Activated T-helper 17 cell treated with anti-CD3 and anti-CD28 coated beads, Interleukin-2, amount 50 U/mL, for 72 hours (primary cell): ENCODE results near the gene CYP2C9. TPM values are rescaled to one million over a fixed set of nuclear protein-coding genes. Genes with fewer than 3 reads are reported as not detected.
"Not testable (repeated sequence)": the region's sequence is repeated elsewhere in the genome, so short reads cannot be mapped to it uniquely, and the experiment has no call there.

Experiments
- ATAC-seq: fragments of 150-1000 bp; cut with Tn5 transposase; replicated peaks from 2 replicates; pipeline ENCODE4 v1.10.0; 2021; ENCODE audit warnings: mild to moderate bottlenecking, moderate library complexity
- H3K27ac Mint-ChIP-seq: one replicate; pipeline ENCODE4 v1.8.0; 2022; ENCODE audit warnings: mixed read lengths
- H3K27me3 Mint-ChIP-seq: one replicate; pipeline ENCODE4 v1.8.0; 2022; ENCODE audit warnings: mixed read lengths
- H3K36me3 Mint-ChIP-seq: one replicate; pipeline ENCODE4 v1.8.0; 2022; ENCODE audit warnings: low read depth, mild to moderate bottlenecking, mixed read lengths
- H3K4me1 Mint-ChIP-seq: one replicate; pipeline ENCODE4 v1.8.0; 2022; ENCODE audit warnings: mixed read lengths
- H3K4me3 Mint-ChIP-seq: one replicate; pipeline ENCODE4 v1.8.0; 2022; ENCODE audit warnings: mild to moderate bottlenecking, mixed read lengths
- H3K9me3 Mint-ChIP-seq: one replicate; pipeline ENCODE4 v1.8.0; 2022; ENCODE audit warnings: mixed read lengths
- total RNA-seq, 2 donors: library from RNA; stranded (reverse); gene quantifications; one replicate each; pipeline ENCODE4 v1.2.3, GENCODE V29; 2022

CYP2C9 gene
- not detected for total RNA-seq

- peaks cover 2% of the 10 kb centered on the region for H3K9me3 Mint-ChIP-seq
- no peaks in the 10 kb centered on the region for H3K36me3 Mint-ChIP-seq
- no peak for ATAC-seq
- no peaks in the 10 kb centered on the region for H3K4me1 Mint-ChIP-seq
- H3K27me3 Mint-ChIP-seq = no peaks in the 10 kb centered on the region
- no peak within 1 kb of the TSS for H3K27ac Mint-ChIP-seq
- no peak within 1 kb of the TSS for H3K4me3 Mint-ChIP-seq
Observed at GRCh38 chr10:94938383-94938782, at the start of gene CYP2C9. Gene CYP2C9, plus strand, starts transcription at chr10:94938658. Its CDS starts 25 bp downstream, at chr10:94938683.

- ATAC-seq = no peak
- no peaks in the 10 kb centered on the region for H3K36me3 Mint-ChIP-seq
- H3K9me3 Mint-ChIP-seq = no peaks in the 10 kb centered on the region
- H3K4me1 Mint-ChIP-seq = no peaks in the 10 kb centered on the region
- no peak overlapping the region for H3K4me3 Mint-ChIP-seq
- H3K27ac Mint-ChIP-seq = no peak overlapping the region
- no peaks in the 10 kb centered on the region for H3K27me3 Mint-ChIP-seq
Observed at GRCh38 chr10:94889123-94889522, 49.3 kb upstream of the CYP2C9 start.

- no peak overlapping the region for H3K4me3 Mint-ChIP-seq
- no peaks in the 10 kb centered on the region for H3K4me1 Mint-ChIP-seq
- H3K27me3 Mint-ChIP-seq = no peaks in the 10 kb centered on the region
- no peaks in the 10 kb centered on the region for H3K36me3 Mint-ChIP-seq
- ATAC-seq = no peak
- peaks cover 5% of the 10 kb centered on the region for H3K9me3 Mint-ChIP-seq
- no peak overlapping the region for H3K27ac Mint-ChIP-seq
Observed at GRCh38 chr10:94890264-94891022, 48.0 kb upstream of the CYP2C9 start.

- ATAC-seq, H3K4me3 Mint-ChIP-seq, H3K27ac Mint-ChIP-seq, H3K27me3 Mint-ChIP-seq, H3K36me3 Mint-ChIP-seq, H3K4me1 Mint-ChIP-seq: not testable (repeated sequence)
- H3K9me3 Mint-ChIP-seq = peaks cover 11% of the 10 kb centered on the region
Observed at GRCh38 chr10:94898414-94898813, 40.0 kb upstream of the CYP2C9 start.

GRCh38 chr10:94902080-94902479 lies 36.4 kb upstream of the CYP2C9 start:
- Mint-ChIP-seq H3K4me3 (no peak overlapping the region), H3K9me3 (peaks cover 5% of the 10 kb centered on the region), H3K36me3 (no peaks in the 10 kb centered on the region), H3K4me1 (no peaks in the 10 kb centered on the region), H3K27ac (no peak overlapping the region), H3K27me3 (no peaks in the 10 kb centered on the region)
- ATAC-seq = no peak

- Mint-ChIP-seq H3K36me3 (no peaks in the 10 kb centered on the region), H3K9me3 (peaks cover 1% of the 10 kb centered on the region), H3K4me3 (no peak overlapping the region), H3K27me3 (no peaks in the 10 kb centered on the region), H3K27ac (no peak overlapping the region), H3K4me1 (no peaks in the 10 kb centered on the region)
- no peak for ATAC-seq
Observed at GRCh38 chr10:94902570-94902969, 35.9 kb upstream of the CYP2C9 start.

- H3K4me3 Mint-ChIP-seq, H3K9me3 Mint-ChIP-seq, H3K27ac Mint-ChIP-seq, H3K4me1 Mint-ChIP-seq, H3K27me3 Mint-ChIP-seq, ATAC-seq, H3K36me3 Mint-ChIP-seq: not testable (repeated sequence)
Observed at GRCh38 chr10:94904506-94905148, 33.8 kb upstream of the CYP2C9 start.

- Mint-ChIP-seq H3K36me3 (no peaks in the 10 kb centered on the region), H3K9me3 (peaks cover 3% of the 10 kb centered on the region), H3K27ac (no peak overlapping the region), H3K4me1 (no peaks in the 10 kb centered on the region), H3K27me3 (no peaks in the 10 kb centered on the region), H3K4me3 (no peak overlapping the region)
- ATAC-seq = no peak
Observed at GRCh38 chr10:94916423-94916822, 22.0 kb upstream of the CYP2C9 start.

GRCh38 chr10:94936721-94937120 lies 1.7 kb upstream of the CYP2C9 start:
- Mint-ChIP-seq H3K4me1 (no peaks in the 10 kb centered on the region), H3K4me3 (no peak overlapping the region), H3K36me3 (no peaks in the 10 kb centered on the region), H3K27me3 (no peaks in the 10 kb centered on the region), H3K27ac (no peak overlapping the region), H3K9me3 (no peaks in the 10 kb centered on the region)
- ATAC-seq = no peak

- not testable (repeated sequence) for ATAC-seq, H3K36me3 Mint-ChIP-seq, H3K27ac Mint-ChIP-seq, H3K4me1 Mint-ChIP-seq, H3K9me3 Mint-ChIP-seq, H3K27me3 Mint-ChIP-seq, H3K4me3 Mint-ChIP-seq
Observed at GRCh38 chr10:94943432-94944103, 5.1 kb downstream of the CYP2C9 start.

- not testable (repeated sequence) for H3K9me3 Mint-ChIP-seq, H3K4me1 Mint-ChIP-seq, H3K36me3 Mint-ChIP-seq, H3K4me3 Mint-ChIP-seq, ATAC-seq, H3K27me3 Mint-ChIP-seq, H3K27ac Mint-ChIP-seq
Observed at GRCh38 chr10:94946181-94946580, 7.7 kb downstream of the CYP2C9 start.

GRCh38 chr10:94963901-94964300 lies 25.4 kb downstream of the CYP2C9 start:
- H3K27ac Mint-ChIP-seq = no peak overlapping the region
- no peaks in the 10 kb centered on the region for H3K4me1 Mint-ChIP-seq
- no peaks in the 10 kb centered on the region for H3K36me3 Mint-ChIP-seq
- peaks cover 8% of the 10 kb centered on the region for H3K9me3 Mint-ChIP-seq
- no peak overlapping the region for H3K4me3 Mint-ChIP-seq
- peaks cover 3% of the 10 kb centered on the region for H3K27me3 Mint-ChIP-seq
- ATAC-seq = no peak

GRCh38 chr10:94983555-94983954 lies 45.1 kb downstream of the CYP2C9 start:
- Mint-ChIP-seq H3K36me3 (no peaks in the 10 kb centered on the region), H3K4me1 (no peaks in the 10 kb centered on the region), H3K9me3 (peaks cover 23% of the 10 kb centered on the region), H3K4me3 (no peak overlapping the region), H3K27ac (no peak overlapping the region), H3K27me3 (no peaks in the 10 kb centered on the region)
- ATAC-seq = no peak

GRCh38 chr10:94989192-94989591 lies 50.7 kb downstream of the CYP2C9 start:
- no peaks in the 10 kb centered on the region for H3K36me3 Mint-ChIP-seq
- no peaks in the 10 kb centered on the region for H3K4me1 Mint-ChIP-seq
- ATAC-seq = no peak
- peaks cover 20% of the 10 kb centered on the region for H3K9me3 Mint-ChIP-seq
- no peak overlapping the region for H3K27ac Mint-ChIP-seq
- no peak overlapping the region for H3K4me3 Mint-ChIP-seq
- H3K27me3 Mint-ChIP-seq = no peaks in the 10 kb centered on the region
